Stromal cell of bone marrow (primary cell): ENCODE results near the gene PSMB8.
"Not testable (repeated sequence)": the region's sequence is repeated elsewhere in the genome, so short reads cannot be mapped to it uniquely, and the experiment has no call there.

Source experiments
- DNase-seq: peaks from one replicate; pipeline ENCODE4 v3.0.0-alpha.2; 2012; ENCODE audit warnings: low read depth

The PSMB8 gene

GRCh38 chr6:32836873-32837272 is 7.0 kb downstream of the PSMB8 start:
- DNase-seq, result no peak

- no peak for DNase-seq
Measured at GRCh38 chr6:32835167-32835893, 8.5 kb downstream of the PSMB8 start.

GRCh38 chr6:32833664-32834063 is 10.2 kb downstream of the PSMB8 start:
- DNase-seq, result no peak

GRCh38 chr6:32832535-32832934 is 11.3 kb downstream of the PSMB8 start:
- no peak for DNase-seq

- DNase-seq, result no peak
Measured at GRCh38 chr6:32830936-32831335, 12.9 kb downstream of the PSMB8 start.

GRCh38 chr6:32830017-32830416 is 13.8 kb downstream of the PSMB8 start:
- DNase-seq, result no peak

GRCh38 chr6:32829495-32829894 is 14.4 kb downstream of the PSMB8 start:
- no peak for DNase-seq

GRCh38 chr6:32827025-32827424 is 16.8 kb downstream of the PSMB8 start:
- no peak for DNase-seq

- DNase-seq, result peak; percentile 56
Measured at GRCh38 chr6:32825966-32826365, 17.9 kb downstream of the PSMB8 start.

- DNase-seq, result peak; percentile 28
Measured at GRCh38 chr6:32819729-32820128, 24.1 kb downstream of the PSMB8 start.

- DNase-seq, result no peak
Measured at GRCh38 chr6:32818867-32819266, 25.0 kb downstream of the PSMB8 start.

GRCh38 chr6:32816746-32817204 is 27.1 kb downstream of the PSMB8 start, which contains the start of gene HLA-DOB:
TSS of gene HLA-DOB (minus strand) at chr6:32817002. CDS start at chr6:32816951, 51 bp downstream.
- no peak for DNase-seq

GRCh38 chr6:32815996-32816395 is 27.9 kb downstream of the PSMB8 start:
- no peak for DNase-seq

GRCh38 chr6:32815115-32815514 is 28.7 kb downstream of the PSMB8 start:
- DNase-seq, result peak; percentile 73

GRCh38 chr6:32814145-32814544 is 29.7 kb downstream of the PSMB8 start:
- DNase-seq, result no peak

GRCh38 chr6:32809171-32809570 is 34.7 kb downstream of the PSMB8 start:
- DNase-seq, result no peak

GRCh38 chr6:32807020-32807580 is 36.7 kb downstream of the PSMB8 start:
- DNase-seq, result no peak

GRCh38 chr6:32805404-32805803 is 38.4 kb downstream of the PSMB8 start:
- not testable (repeated sequence) for DNase-seq

GRCh38 chr6:32803416-32803815 is 40.4 kb downstream of the PSMB8 start:
- DNase-seq, result no peak

GRCh38 chr6:32799740-32800139 is 44.1 kb downstream of the PSMB8 start:
- DNase-seq, result no peak

- no peak for DNase-seq
Measured at GRCh38 chr6:32799168-32799567, 44.7 kb downstream of the PSMB8 start.

GRCh38 chr6:32796848-32797776 is 46.7 kb downstream of the PSMB8 start:
- DNase-seq, result peak; percentile 54

- no peak for DNase-seq
Measured at GRCh38 chr6:32794510-32794909, 49.3 kb downstream of the PSMB8 start.
